SK-N-SH (cell line): Measurements from ENCODE around the gene MAP4K1. TPM values are rescaled to one million over a fixed set of nuclear protein-coding genes. Genes with fewer than 3 reads are reported as not detected.

Experiments
- CTCF ChIA-PET: fragments of 300-600, 350-600 bp; formaldehyde crosslinking; extraction: SDS; loops from one replicate; lab custom pipeline; 2021; lab: Yijun Ruan, JAX
- POLR2A ChIA-PET: fragments of 350-600 bp; sonication (Branson Sonifier 250); formaldehyde crosslinking; extraction: SDS; loops from one replicate; lab custom pipeline; 2020; ENCODE audit warnings: antibody characterized with exemption, inconsistent platforms; lab: Yijun Ruan, JAX
- DNase-seq: peaks from one replicate; pipeline ENCODE4 v3.0.0; 2012
- H2AFZ ChIP-seq: fragments of 200-600 bp; sonication (generic); 2 replicates; pipeline ENCODE4 v1.8.1; 2016; ENCODE audit warnings: antibody characterized with exemption, mild to moderate bottlenecking, low read depth
- H3F3A ChIP-seq: fragments of 200-600 bp; sonication (generic); replicated peaks from 2 replicates; pipeline ENCODE3; 2016; ENCODE audit warnings: antibody characterized with exemption, mild to moderate bottlenecking; ENCODE audit not compliant: insufficient read depth
- H3K27ac ChIP-seq, 2 experiments: fragments of 200-500 bp in 1 of 2; fragments of 200-600 bp in 1 of 2; sonication (Bioruptor generic) in 1 of 2; sonication (generic), shearing (Covaris generic) in 1 of 2; 2 replicates each; pipeline versions ENCODE4 v1.5.1 to v1.6.1; 2014 to 2016; ENCODE audit warnings: low read depth in 2 of 2, inconsistent platforms in 1 of 2, low read length in 1 of 2, mild to moderate bottlenecking in 1 of 2, mixed read lengths in 1 of 2
- H3K27me3 ChIP-seq: fragments of 200-600 bp; sonication (generic), shearing (Covaris generic); 2 replicates; pipeline ENCODE4 v1.6.1; 2016; ENCODE audit warnings: mixed run types; ENCODE audit not compliant: insufficient read depth
- H3K36me3 ChIP-seq, 2 experiments: fragments of 200-500 bp in 1 of 2; fragments of 200-600 bp in 1 of 2; sonication (Bioruptor generic) in 1 of 2; sonication (generic) in 1 of 2; replicated peaks in 1 of 2; 2 replicates each; pipeline versions ENCODE3 to v1.5.1; 2014 to 2016; ENCODE audit warnings: low read length in 1 of 2, mild to moderate bottlenecking in 1 of 2; ENCODE audit not compliant: insufficient read depth in 2 of 2, control insufficient read depth in 1 of 2
- H3K4me1 ChIP-seq, 2 experiments: fragments of 200-500 bp in 1 of 2; fragments of 200-600 bp in 1 of 2; sonication (Bioruptor generic) in 1 of 2; sonication (generic), shearing (Covaris generic) in 1 of 2; 2 replicates each; pipeline versions ENCODE4 v1.5.1 to v1.6.1; 2014 to 2016; ENCODE audit warnings: low read depth in 1 of 2, low read length in 1 of 2, mixed run types in 1 of 2; ENCODE audit not compliant: insufficient read depth in 2 of 2, control insufficient read depth in 1 of 2
- H3K4me2 ChIP-seq: fragments of 200-600 bp; sonication (generic), shearing (Covaris generic); 2 replicates; pipeline ENCODE4 v1.6.1; 2017; ENCODE audit warnings: mixed run types
- H3K4me3 ChIP-seq, 2 experiments: fragments of 200-500 bp in 1 of 2; fragments of 200-600 bp in 1 of 2; sonication (Bioruptor generic) in 1 of 2; sonication (generic), shearing (Covaris generic) in 1 of 2; 2 replicates each; pipeline versions ENCODE4 v1.5.1 to v1.8.1; 2014 to 2016; ENCODE audit warnings: low read depth in 2 of 2, inconsistent platforms in 1 of 2, low read length in 1 of 2, mild to moderate bottlenecking in 1 of 2, mixed read lengths in 1 of 2, moderate library complexity in 1 of 2
- H3K79me2 ChIP-seq: fragments of 200-600 bp; sonication (generic); 2 replicates; pipeline ENCODE4 v1.8.1; 2017; ENCODE audit warnings: mild to moderate bottlenecking; ENCODE audit not compliant: insufficient read depth
- H3K9ac ChIP-seq: fragments of 200-600 bp; sonication (generic); 2 replicates; pipeline ENCODE4 v1.6.1; 2017; ENCODE audit warnings: mixed run types
- H3K9me2 ChIP-seq: fragments of 200-600 bp; sonication (generic); 2 replicates; pipeline ENCODE4 v1.6.1; 2017; ENCODE audit warnings: mixed run types
- H3K9me3 ChIP-seq: fragments of 200-600 bp; sonication (generic); 2 replicates; pipeline ENCODE4 v1.6.1; 2017; ENCODE audit warnings: mixed run types, mild to moderate bottlenecking, moderate library complexity
- H4K20me1 ChIP-seq: fragments of 200-600 bp; sonication (generic); 2 replicates; pipeline ENCODE4 v1.6.1; 2017; ENCODE audit warnings: mild to moderate bottlenecking, mixed run types; ENCODE audit not compliant: insufficient read depth
- CTCF ChIP-seq: fragments of 200-600 bp; sonication (generic); IDR thresholded peaks from 2 replicates; pipeline ENCODE4 v1.6.1; 2017; ENCODE audit warnings: antibody characterized with exemption, mild to moderate bottlenecking, moderate library complexity
- EP300 ChIP-seq, 2 experiments: IDR thresholded peaks; 2 replicates each; pipeline versions ENCODE4 v1.4.0 to v1.6.1; 2012; ENCODE audit warnings: borderline replicate concordance in 1 of 2, low read depth in 1 of 2, low read length in 1 of 2
- EZH2phosphoT487 ChIP-seq: fragments of 200-600 bp; sonication (generic); IDR thresholded peaks from 2 replicates; pipeline ENCODE4 v1.6.1; 2017; ENCODE audit warnings: low read depth, mixed run types, mild to moderate bottlenecking, antibody characterized with exemption, moderate library complexity, borderline replicate concordance
- FOSL2 ChIP-seq: IDR thresholded peaks from 2 replicates; pipeline ENCODE4 v1.4.0; 2012; ENCODE audit warnings: low read depth, mild to moderate bottlenecking, moderate library complexity, borderline replicate concordance
- FOXJ3 ChIP-seq: sonication (generic); formaldehyde crosslinking; IDR thresholded peaks from 2 replicates; pipeline ENCODE4 v1.5.1; 2020; ENCODE audit warnings: mild to moderate bottlenecking, missing genetic modification reagents
- FOXM1 ChIP-seq: IDR thresholded peaks from 2 replicates; pipeline ENCODE4 v1.4.0; 2012; ENCODE audit warnings: low read depth, mild to moderate bottlenecking
- GATA2 ChIP-seq: sonication (generic); formaldehyde crosslinking; IDR thresholded peaks from 2 replicates; pipeline ENCODE4 v1.5.0; 2020; ENCODE audit warnings: mild to moderate bottlenecking, missing genetic modification reagents
- JUND ChIP-seq: IDR thresholded peaks from 2 replicates; pipeline ENCODE4 v1.4.0; 2012
- POLR2AphosphoS5 ChIP-seq: IDR thresholded peaks from 2 replicates; pipeline ENCODE4 v1.6.1; 2012; ENCODE audit warnings: low read depth, low read length
- RAD21 ChIP-seq: IDR thresholded peaks from 2 replicates; pipeline ENCODE4 v1.6.1; 2012; ENCODE audit warnings: mild to moderate bottlenecking, low read length
- RCOR1 ChIP-seq: fragments of 150-350 bp; IDR thresholded peaks from 2 replicates; pipeline ENCODE4 v1.6.1; 2017; ENCODE audit warnings: antibody characterized with exemption, low read length
- REST ChIP-seq: IDR thresholded peaks from 2 replicates; pipeline ENCODE4 v1.6.1; 2012; ENCODE audit warnings: mild to moderate bottlenecking, low read depth, low read length, moderate library complexity
- RFX5 ChIP-seq: IDR thresholded peaks from 2 replicates; pipeline ENCODE4 v1.6.1; 2012; ENCODE audit warnings: mild to moderate bottlenecking, improper control_type of control experiment, low read length
- RXRA ChIP-seq: IDR thresholded peaks from 2 replicates; pipeline ENCODE4 v1.4.0; 2012; ENCODE audit warnings: low read depth, mild to moderate bottlenecking, borderline replicate concordance
- TAF1 ChIP-seq: IDR thresholded peaks from 2 replicates; pipeline ENCODE4 v1.6.1; 2012; ENCODE audit warnings: low read depth, mild to moderate bottlenecking, low read length, moderate library complexity, borderline replicate concordance
- TEAD4 ChIP-seq: IDR thresholded peaks from 2 replicates; pipeline ENCODE4 v1.4.0; 2012; ENCODE audit warnings: mild to moderate bottlenecking, borderline replicate concordance; ENCODE audit not compliant: insufficient read depth
- USF1 ChIP-seq: IDR thresholded peaks from 2 replicates; pipeline ENCODE4 v1.4.0; 2012; ENCODE audit warnings: low read depth, borderline replicate concordance
- WGBS: methylation state at CpG from one replicate; pipeline ENCODE4 v1.1.6; 2017; ENCODE audit warnings: low lambda C conversion rate; 5-methylcytosine and 5-hydroxymethylcytosine counted together
- polyA plus RNA-seq, 3 experiments: library from polyadenylated mRNA; depleted of rRNA; stranded (reverse); fragments of >200 nt; gene quantifications; 2 replicates each; pipeline ENCODE4 v1.2.3, GENCODE V29; 2012

Gene MAP4K1
- polyA plus RNA-seq, 1 of the 3 experiments (the other 2 are of a cell fraction), result 0.31 TPM

- Histone ChIP-seq H3K4me1 (peaks cover 30 to 76% of the 10 kb centered on the region in 2 experiments), H3K4me2 (peak overlapping the region; percentile 3; the same call in 1 of the 2 replicates), H3K27me3 (no peaks in the 10 kb centered on the region), H4K20me1 (peaks cover 31% of the 10 kb centered on the region), H3K9ac (peak overlapping the region; percentile 1; the same call in 1 of the 2 replicates), H3K9me2 (no peaks in the 10 kb centered on the region), H3K79me2 (peaks cover 95% of the 10 kb centered on the region), H2AFZ (no peak overlapping the region), H3K27ac (peak overlapping the region in 1 of 2 experiments; percentile 99; a peak in 2 of 4 replicates), H3K9me3 (no peaks in the 10 kb centered on the region), H3K36me3 (peaks cover 3 to 16% of the 10 kb centered on the region in 2 experiments), H3F3A (peaks cover 74% of the 10 kb centered on the region), H3K4me3 (no peak overlapping the region)
- ChIA-PET CTCF (no interaction called here), POLR2A (no interaction called here)
- 49% methylated on average over 6 of the region's 6 CpGs for WGBS
- no peak for TF ChIP-seq TEAD4
- TF ChIP-seq CTCF, result no peak
- TF ChIP-seq RAD21, result no peak
- no peak for TF ChIP-seq USF1
- TF ChIP-seq POLR2AphosphoS5, result no peak
- no peak for TF ChIP-seq FOSL2
- TF ChIP-seq RCOR1, result no peak
- no peak for TF ChIP-seq EP300 (IDR thresholded peaks at IDR 0.05; ENCODE audit: borderline replicate concordance in 1 of 2, low read depth in 1 of 2, low read length in 1 of 2)
- TF ChIP-seq RFX5, result no peak
- TF ChIP-seq GATA2 (CRISPR knock-in tag), result no peak
- no peak for TF ChIP-seq RXRA
- no peak for TF ChIP-seq FOXM1
- no peak for TF ChIP-seq EZH2phosphoT487
- no peak for TF ChIP-seq REST
- no peak for TF ChIP-seq JUND
- no peak for TF ChIP-seq TAF1
- no peak for TF ChIP-seq FOXJ3 (CRISPR knock-in tag)
- DNase-seq, result no peak
These were observed 36.9 kb upstream of the MAP4K1 start for GRCh38 chr19:38654628-38655055.
